Panc1 (cell line): ENCODE results near the gene FSTL5.

Experiments used
- CTCF ChIP-seq: fragments of 450-650 bp; IDR thresholded peaks from 2 replicates; pipeline ENCODE4 v1.5.1; 2017; ENCODE audit warnings: mild to moderate bottlenecking
- SIN3A ChIP-seq: IDR thresholded peaks from 2 replicates; pipeline ENCODE4 v1.6.1; 2012; ENCODE audit warnings: low read depth, mild to moderate bottlenecking, low read length, moderate library complexity, borderline replicate concordance; ENCODE audit not compliant: insufficient read depth

DNA sequence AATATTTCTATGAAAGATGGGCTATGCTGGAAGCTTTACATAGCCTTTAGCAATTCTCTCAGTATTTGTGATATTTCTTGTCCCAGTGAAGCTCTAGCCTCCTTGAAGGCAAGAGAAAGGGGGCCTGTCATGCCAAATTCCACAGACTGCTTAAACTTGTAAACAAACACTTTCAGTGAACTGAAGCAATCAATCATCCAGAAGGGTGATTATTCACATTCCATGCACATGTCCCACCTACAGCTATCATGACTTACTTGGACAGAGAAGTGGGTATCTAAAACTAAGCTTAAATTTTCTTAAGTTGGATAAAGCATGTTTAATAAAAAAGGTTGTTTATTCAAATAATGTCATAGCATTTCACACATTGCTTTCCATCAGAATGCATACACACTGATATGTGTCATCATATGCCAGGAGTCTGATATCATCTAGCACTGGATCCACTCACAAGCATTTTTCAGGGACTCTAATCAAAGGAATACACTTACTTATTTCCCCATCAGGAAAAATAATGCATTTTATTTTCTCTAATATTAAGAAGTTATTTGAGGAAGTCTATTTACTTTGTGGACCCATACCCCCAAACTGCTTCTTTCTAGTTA is 1.2 kb upstream of the FSTL5 start:
- no peak for TF ChIP-seq CTCF
- no peak for TF ChIP-seq SIN3A
